HG02759 (cell line): Measurements from ENCODE around the gene POLR1D.

Experiments used
- ATAC-seq: cut with Tn5 transposase; IDR thresholded peaks from one replicate; pipeline ENCODE4 v1.9.1; 2021; ENCODE audit warnings: mild to moderate bottlenecking, moderate library complexity; ENCODE audit not compliant: unreplicated experiment

Gene POLR1D, protein sequence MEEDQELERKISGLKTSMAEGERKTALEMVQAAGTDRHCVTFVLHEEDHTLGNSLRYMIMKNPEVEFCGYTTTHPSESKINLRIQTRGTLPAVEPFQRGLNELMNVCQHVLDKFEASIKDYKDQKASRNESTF

DNA sequence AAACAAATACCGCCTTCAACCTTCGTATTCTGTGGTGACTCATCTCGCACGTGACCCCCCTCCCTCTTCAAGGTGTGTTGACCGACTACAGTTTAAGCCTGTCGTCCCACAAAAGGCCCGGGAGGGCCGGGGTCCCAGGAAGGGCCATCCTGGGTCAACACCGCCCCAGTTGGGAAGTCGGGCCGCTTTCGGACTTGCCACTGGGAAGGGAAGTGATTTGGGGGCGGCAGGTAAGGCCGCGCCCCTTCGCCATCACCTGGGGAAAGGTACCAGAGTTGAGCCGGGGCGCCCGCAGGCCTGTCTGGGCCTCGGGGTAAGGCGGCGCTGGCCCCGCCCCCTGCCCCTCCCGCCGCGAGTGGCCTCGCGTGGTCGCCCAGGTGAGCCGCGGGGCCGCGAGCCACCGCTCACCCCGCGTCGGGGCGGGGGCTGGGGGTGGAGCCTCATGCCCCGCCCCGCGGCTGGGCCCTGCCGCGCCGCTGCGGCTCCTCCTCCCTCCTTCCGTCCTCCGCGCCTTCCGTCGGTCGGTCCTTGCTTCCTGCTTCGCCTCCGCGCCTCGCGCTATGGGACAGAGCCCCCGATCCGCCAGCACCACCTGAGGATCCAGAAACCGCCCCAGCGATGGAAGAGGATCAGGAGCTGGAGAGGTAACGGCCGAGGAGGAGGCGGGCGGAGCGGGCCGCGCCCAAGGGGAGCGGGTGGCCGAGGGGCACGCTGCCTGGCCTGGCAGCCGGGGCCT, at the start of gene POLR1D:
Gene POLR1D (plus strand): TSS at position 527 of the 736 bp plus-strand sequence. CDS start 92 bp downstream, at position 619.
- ATAC-seq = peak; percentile 63

DNA sequence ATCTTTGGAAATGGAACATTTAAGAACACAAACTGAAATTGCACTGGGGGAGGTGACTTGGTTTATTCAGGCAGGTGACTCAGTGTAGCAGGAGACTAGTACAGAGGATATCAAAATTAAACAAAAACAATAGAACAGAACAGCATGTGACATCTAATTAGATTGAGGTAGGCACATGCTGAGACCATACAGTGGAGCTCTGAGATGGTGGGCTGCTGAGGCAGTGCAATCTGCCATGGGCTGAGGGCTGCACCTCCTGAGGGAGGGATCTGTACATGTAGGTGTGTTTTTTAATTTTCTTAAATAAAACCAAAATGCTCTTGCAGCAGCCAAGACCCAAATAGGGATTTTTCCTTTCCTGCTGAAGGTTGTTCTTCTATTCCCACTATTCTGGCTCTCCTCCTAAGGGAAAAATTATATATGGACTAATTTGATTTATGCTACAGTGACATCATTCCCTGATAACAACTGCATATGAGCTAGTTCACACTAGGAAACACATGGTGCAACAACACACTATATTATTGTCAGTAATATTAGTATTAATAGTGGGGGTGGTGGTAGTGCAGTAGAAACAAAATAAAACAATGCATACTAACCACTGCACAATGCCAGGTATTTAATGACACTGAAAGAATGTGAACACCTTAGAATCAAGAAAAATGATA, 49.3 kb upstream of the POLR1D start:
- ATAC-seq = no peak

DNA sequence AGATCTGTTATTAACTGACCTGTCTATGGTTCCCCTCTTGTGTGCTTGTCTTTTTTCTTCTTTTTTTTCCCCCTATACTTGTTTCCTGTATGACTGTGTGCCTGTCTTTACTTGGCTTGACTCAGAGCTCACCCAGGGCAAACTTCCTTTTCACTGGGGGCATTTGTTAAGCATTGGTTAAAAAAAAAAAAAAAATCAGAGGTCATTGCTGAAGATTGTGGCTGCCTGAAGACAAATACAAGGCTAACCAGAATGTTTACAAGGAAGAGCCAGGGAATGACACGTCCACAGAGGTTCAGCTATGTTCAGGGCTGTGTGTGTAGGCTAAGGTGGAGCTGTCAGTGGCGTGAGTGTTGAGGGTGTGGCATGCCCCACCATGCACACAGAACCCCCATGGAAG, 48.4 kb upstream of the POLR1D start:
- no peak for ATAC-seq

GRCh38 chr13:27574661-27575060, 47.0 kb upstream of the POLR1D start:
- no peak for ATAC-seq

DNA sequence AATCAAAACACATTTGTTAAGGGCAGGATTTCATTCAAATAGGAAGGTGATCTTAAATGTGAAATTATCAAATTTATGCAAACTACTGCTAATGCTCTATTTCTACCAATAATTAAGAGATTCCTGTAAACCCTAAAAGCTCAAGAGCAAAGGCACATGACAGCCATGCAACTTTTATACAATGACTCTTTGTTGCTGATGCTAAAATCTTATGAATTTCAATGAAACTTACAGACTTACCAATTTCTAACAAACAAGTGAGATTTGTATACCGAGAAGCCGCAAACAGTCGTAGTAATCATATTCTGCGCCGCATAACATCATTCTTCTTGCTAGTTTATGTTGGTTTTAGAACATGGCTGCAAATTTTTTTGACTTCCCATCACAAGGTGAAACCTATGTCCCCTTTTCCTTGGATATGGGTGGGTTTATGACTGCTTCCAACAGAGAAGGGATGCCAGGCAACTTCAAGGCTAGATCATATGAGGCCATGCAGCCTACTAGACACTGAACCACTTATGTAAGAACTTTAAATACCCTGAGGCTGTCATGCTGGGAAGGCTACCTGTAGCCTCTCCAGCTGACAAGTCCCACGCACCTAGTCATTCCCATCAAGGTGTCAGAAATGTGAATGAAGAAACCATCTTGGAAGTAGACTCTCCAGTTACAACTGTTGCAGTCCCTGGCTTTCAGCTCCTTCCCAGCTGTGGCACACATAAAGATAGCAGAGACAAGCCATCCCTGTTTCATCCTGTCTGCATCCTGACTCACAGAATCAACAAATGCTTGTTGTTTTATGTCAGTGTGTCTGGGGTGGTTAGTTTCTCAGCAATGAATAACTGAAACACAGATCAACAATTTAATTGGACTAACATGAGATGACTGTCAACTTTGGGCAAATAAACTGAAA, 43.3 kb upstream of the POLR1D start:
- ATAC-seq = no peak

- no peak for ATAC-seq
Observed at GRCh38 chr13:27583645-27584044, 38.0 kb upstream of the POLR1D start.

DNA sequence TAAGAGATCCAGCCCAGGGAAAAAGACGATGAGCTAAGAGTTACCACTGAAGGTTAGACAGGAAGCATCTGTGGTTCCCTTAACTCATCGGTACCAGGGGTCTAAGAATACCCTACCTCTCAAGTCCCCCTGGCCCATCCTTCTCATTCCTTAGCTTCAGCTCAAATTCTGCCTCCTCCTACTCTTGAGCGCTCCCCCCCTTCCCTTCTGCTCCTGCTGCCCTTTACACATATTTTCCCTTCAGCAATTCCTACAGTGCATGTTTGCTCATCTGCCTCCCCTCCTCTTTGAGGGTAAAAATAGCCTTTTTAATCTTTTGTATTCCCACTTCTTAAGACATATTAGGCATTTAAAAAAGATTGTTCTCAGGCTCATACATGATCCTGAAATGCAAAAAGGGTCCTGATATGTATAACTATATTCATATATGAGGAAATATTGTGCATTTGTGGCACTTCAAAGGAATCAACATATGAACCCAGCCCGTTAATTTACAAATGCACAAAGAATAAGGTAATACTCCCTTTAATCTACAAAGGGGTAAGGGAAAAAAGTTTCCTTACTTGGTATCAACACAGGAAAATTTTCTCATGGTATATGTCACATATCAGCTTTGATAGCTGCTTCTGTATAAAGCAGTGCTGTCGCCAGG, 34.5 kb upstream of the POLR1D start:
- no peak for ATAC-seq

DNA sequence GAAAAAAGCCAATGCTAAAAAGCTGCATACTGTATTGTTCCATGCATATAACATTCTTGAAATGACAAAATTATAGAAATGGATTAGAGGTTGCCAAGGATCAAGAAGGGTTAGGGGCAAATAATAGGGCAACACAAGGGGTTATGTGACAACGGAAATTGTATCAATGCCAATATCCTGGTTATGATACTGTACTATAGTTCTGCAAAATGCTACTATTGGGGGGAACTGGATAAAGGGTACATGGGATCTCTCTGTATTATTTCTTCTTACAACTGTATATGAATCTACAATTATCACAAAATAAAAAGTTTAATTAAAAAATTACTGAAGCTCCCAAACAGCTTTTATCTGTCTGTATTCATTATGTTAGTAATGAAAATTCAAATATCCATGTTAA, 33.3 kb upstream of the POLR1D start:
- ATAC-seq = no peak

- no peak for ATAC-seq
Observed at GRCh38 chr13:27592865-27593264, 28.8 kb upstream of the POLR1D start.

DNA sequence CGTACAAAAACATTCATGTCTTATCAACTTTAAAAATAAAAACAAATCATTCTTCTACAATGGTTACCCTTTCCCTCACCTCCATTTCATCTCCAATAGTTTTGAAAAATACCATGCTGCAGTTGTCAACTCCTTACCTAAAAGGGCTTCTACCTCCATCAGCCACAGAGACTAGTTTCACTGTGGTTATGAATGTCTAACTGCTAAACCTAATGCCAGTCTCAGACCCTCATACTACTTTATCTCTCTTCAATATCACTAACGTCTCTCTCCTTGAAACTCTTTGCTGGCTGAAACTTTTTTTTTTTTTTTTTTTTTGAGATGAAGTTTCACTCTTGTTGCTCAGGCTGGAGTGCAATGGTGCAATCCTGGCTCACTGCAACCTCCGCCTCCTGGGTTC, 28.4 kb upstream of the POLR1D start:
- ATAC-seq = no peak

- no peak for ATAC-seq
Observed at GRCh38 chr13:27595055-27595811, 26.5 kb upstream of the POLR1D start.

DNA sequence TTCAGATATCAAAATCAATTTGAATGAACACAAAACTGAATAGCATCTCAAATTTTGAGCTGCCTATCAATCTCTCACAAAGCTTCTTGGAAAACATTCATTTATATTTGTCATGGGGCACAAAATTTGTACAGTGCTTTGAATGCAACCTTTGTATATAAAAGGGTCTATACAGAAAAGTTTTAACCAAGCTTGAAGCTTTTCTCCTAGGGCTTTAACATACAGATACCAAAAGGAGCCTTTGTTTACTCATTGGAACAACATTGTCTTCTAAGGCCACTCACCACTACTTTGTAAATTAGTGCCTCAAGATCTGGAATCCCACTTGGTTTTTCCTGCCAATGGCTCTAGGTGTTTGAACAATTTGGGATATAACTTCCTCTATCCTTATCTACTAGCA, 22.6 kb upstream of the POLR1D start:
- no peak for ATAC-seq

- ATAC-seq = no peak
Observed at GRCh38 chr13:27599845-27600553, 21.7 kb upstream of the POLR1D start.

GRCh38 chr13:27600711-27601110, 21.0 kb upstream of the POLR1D start:
- ATAC-seq = no peak

DNA sequence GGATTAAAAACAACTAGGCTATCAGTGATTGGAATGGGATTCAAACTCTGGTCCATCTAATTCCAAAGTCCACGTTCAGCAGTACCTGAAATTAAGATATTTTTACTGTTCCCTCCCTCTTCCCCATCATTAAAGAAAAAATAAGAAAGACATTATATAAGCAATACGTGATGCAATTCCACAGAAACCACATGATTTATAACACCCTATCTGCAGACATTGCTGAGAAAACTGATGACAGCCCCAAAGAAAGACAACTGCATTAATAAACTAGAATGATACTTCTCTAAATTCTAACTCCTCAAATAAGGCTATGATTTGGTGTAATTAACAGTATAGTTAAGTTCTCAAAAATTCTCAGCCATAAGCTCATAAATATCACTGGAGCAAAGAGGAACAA, 20.5 kb upstream of the POLR1D start:
- no peak for ATAC-seq

DNA sequence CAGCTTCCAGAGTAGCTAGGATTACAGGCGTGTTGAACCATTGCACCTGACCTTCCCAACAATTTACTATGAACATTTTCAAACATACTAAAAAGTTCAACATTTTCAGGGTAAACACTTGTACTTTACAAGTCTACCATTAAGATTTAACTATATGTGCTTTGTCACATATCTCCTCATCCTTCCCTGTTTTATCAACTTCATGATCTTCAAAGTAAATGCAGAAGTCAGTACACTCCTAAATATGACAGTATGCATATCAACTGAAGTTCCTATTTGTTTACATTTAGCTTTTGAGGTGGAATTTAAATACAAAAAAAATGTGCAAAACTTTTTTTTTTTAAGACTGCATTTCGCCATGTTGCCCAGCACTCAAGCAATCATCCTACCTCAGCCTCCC, 19.9 kb upstream of the POLR1D start:
- no peak for ATAC-seq

DNA sequence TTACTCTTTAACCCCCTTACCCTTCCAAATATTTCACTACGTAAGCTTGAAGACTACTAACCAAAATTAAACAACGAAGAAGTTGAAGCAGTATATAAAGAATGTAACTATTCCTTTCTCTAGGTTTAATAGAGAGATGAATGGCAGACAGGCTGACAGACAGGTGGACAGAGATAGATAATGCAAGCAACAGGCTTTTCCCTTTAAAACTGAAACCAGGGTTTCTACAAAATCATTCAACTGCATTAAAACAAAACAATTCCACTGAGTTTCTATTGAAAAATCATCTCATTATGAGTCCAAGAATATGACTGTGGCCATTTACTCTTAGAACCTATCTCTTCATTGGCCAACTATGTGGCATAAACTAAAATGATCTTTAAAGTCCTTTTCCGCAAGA, 16.6 kb upstream of the POLR1D start:
- no peak for ATAC-seq

DNA sequence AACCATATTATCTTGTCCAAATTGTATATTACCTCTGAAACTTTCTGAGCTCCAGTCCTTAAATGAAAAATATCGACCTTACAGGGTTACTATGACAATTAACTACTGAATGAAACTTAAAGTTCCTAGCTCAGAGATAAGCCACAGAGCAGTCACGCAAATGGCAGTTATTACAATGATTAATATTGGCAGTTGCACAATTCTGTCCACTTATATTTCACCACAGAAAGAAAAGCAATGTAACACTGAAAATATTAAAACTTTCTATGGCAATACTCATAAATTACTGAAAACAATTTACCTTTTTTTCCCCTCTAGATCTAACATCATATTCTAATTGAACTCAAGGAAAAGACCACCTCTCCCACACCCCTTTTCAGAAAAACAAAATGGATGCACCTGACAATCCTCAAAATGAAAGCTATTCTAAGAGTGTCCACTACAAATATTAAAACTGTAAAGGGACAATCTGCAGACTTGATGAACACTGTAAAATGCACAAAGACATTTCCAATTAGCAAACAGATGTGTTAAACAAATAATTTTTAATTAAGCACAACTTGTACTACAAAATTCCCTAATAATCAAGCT, 16.0 kb upstream of the POLR1D start:
- ATAC-seq = no peak

- no peak for ATAC-seq
Observed at GRCh38 chr13:27607125-27607524, 14.6 kb upstream of the POLR1D start.
